Activated CD4-positive, alpha-beta T cell treated with anti-CD3 and anti-CD28 coated beads for 1 hour (primary cell): ENCODE data around the gene FILIP1L.
"Not testable (repeated sequence)": the region's sequence is repeated elsewhere in the genome, so short reads cannot be mapped to it uniquely, and the experiment has no call there.

Experiments
- DNase-seq: peaks from one replicate; pipeline ENCODE4 v3.0.0-alpha.2; 2020

Gene FILIP1L

DNA sequence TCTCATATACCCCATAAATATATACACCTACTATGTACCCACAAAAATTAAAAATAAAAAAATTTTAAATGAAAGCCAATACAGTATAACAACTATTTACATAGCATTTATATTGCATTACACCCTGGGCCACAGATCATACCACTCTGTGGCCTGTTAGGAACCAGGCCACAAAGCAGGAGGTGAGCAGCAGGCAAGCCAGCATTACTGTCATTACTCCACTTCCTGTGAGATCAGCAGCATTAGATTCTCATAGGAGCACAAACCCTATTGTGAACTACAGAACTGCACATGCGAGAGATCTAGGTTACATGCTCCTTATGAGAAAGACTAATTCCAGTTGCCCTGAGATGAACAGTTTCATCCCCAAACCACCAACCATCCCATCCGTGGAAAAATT is 17.4 kb downstream of the FILIP1L start:
- DNase-seq = no peak

DNA sequence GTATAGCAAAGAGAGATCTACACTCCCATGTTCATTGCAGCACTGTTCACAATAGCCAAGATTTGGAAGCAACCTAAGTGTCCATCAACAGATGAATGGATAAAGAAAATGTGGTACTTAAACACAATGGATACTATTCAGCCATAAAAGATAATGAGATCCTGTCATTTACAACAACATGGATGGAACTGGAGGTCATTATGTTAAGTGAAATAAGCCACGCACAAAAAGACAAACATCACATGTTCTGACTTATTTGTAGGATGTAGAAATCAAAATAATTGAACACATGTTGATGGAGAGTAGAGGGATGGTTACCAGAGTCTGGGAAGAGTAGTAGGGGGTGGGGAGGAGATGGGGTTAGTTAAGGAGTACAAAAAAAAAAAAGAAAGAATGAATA is 18.0 kb downstream of the FILIP1L start:
- not testable (repeated sequence) for DNase-seq

GRCh38 chr3:100093831-100094230 is 20.5 kb downstream of the FILIP1L start:
- DNase-seq = no peak

DNA sequence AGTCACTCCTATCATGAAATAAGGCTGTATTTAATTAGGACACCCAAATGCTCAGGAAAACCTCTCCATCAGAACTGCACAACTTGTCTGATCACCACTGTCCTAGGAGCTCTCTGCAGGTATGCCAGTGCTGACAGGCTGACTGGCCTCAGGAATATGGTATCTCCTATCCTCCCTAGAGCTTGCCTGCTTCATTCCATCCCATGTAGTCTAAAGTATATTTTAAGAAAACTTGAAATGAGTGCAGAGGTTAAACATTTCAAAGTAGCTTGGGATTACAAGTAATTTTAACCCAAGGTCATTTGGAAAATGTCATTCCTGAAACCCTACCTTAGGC is 23.7 kb downstream of the FILIP1L start:
- DNase-seq = no peak

- no peak for DNase-seq
These were observed 24.3 kb downstream of the FILIP1L start for GRCh38 chr3:100089812-100090668.

- DNase-seq = no peak
These were observed 25.4 kb downstream of the FILIP1L start for GRCh38 chr3:100088735-100089368.

DNA sequence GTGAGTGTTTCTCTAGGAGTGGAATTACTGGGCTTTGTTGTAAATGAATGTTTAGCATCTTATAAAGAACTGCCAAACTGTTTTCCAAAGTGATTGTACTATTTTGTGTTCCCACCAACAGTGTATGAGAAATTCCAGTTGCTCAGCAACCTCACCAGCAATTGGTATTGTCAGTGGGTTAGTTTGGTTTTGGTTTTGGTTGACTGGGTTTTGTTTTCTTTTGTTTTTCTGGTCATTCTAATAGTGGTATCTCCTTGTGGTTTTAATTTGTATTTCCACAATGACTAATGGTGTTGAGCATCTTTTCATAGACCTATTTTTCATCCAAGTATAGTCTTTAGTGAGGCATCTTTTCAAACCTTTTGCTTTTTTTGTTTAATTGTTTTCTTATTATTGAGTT is 27.1 kb downstream of the FILIP1L start:
- no peak for DNase-seq

GRCh38 chr3:100086401-100086800 is 27.9 kb downstream of the FILIP1L start:
- DNase-seq = no peak

DNA sequence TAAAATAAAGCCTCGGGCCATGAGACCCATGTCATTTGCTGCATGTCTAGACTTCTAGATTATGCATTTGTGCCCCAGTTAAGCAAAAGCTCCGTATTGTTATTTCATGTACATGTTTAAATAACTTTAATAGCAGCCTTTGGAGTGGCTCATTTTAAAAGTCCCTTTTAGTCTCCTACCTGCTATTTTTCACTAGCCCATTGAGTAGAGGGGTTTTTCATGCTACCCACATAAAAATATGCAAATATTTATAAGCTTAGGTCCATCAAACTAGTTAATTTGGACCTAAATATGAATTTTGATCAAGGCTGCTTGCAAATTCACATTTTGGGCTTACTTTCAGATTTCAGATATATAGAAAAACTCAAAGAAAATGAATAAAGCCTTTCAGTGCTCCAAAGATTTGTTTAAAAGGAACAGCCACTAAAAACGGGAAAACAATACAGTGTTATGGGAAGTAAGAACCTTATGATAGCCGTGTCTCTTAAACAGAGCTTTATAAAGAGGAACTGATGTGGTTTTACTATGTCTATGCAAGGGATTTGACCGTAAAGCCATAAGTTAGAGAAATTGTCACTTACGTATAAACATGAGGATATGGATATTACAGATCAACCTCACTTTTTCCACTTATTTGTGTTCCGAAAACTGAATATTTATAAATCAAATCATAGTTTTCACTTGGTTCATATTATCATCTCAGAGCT is 30.0 kb downstream of the FILIP1L start:
- DNase-seq = no peak

DNA sequence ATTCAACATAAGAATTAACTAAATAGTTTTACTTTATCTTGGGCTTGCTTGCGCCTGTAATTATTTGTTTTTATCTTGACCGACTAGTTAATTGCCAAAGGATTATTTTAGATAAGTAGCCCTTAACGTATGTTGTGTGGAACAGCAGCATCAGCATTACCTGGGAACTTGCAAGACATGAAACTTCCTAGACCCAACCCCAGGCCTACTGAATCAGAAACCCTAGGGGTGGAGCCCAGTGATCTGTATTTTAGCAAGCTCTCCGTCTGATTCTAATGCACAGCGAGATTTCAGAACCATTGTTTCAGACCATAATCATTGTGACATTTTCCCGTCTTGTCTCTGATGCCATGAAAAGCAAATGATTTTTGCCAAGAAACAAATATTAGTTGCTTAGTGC is 31.1 kb downstream of the FILIP1L start:
- no peak for DNase-seq

GRCh38 chr3:100082714-100083113 is 31.6 kb downstream of the FILIP1L start:
- no peak for DNase-seq

- no peak for DNase-seq
These were observed 32.2 kb downstream of the FILIP1L start for GRCh38 chr3:100081986-100082692.

DNA sequence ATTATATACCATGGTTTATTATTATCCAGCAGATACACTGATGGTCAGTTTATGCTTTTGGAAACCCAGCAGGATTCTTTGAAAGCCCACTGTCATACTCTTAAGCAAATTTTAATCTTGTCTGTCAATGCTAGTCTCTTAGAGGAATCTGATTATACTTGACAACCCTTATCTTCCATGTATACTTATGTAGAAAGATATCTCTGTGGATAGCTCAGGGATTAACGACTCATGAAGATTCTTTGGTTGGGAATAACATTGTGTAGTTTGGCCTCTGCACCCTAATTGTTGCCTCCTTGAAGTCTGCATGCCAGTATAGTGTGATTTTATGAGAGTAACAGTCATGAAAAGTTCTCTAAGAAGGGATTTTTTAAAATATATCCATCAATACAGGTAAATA is 33.0 kb downstream of the FILIP1L start:
- DNase-seq = no peak

- no peak for DNase-seq
These were observed 33.7 kb downstream of the FILIP1L start for GRCh38 chr3:100080573-100080972.

DNA sequence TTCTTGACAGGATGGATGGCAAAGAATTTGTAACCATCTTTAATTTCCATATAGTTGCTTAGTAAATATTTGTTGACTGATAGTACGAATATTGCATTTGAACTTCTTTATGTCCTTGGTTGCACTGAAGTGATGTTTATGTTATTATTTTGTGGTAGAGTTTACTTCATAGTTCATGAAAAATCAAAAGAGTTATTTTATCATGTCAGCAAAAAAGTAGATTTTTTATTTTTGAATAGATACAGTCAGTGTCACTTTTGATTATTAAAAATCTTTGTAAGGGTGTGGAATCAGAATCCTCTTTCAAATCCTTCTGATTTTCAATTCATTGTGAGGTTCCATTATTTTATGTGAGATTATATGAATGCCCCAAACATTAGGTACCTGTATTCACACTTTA is 35.0 kb downstream of the FILIP1L start:
- no peak for DNase-seq

DNA sequence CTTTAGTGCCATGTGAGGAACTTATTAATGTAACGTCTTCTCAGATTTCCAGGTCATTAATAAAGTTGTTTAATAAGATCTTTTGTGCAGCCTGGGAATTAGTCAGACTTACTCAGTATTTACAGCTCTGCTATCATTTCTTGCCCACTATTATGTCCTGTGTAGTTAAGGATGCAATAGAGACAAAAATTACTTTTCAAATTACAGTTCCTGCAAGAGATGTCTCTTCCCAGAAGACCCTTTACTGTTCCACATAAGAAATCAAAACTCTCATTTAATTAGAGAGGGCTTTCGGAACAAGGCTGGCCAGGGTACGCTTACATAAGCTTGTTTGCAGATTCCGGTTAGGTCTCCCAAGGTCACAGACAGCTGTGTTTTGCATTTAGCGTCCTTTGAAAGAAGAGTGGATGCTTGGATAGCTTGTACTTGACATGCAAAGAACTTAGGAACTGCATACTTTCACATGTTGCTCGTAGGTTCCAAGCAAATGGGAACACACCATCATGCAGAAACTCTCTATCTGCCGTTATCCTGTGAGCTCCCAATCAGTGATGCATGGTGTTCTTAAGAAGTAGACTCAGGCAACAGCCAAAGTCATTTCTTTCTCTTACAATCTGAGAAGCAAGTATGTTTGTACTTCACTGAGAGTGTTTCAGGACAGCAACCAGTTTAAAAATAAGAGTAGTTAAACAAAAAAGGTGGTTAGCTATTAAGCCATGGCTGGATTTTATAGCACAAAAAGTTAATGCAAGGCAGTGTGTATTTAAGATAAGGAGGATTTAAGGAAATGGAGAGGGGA is 37.4 kb downstream of the FILIP1L start:
- no peak for DNase-seq

GRCh38 chr3:100075851-100076730 is 38.2 kb downstream of the FILIP1L start:
- no peak for DNase-seq

DNA sequence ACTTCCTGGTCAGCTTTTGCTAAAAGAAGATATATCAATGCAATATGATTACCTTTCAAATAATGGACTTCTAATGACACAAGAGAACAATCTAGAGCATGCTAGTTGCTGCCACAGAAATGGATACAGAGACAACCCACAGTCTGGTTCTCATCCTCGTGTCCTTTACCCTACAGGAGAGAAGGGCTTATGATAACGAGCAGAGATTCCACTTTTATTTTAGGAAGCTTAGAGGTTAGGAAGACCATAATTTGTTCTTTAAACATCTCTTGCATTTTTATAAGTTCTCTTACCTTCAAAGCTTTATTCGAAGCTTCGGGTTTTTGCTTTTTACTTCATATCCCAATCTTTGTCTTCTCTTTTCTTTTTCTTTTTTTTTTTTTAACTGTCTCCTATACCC is 39.1 kb downstream of the FILIP1L start:
- DNase-seq = no peak

GRCh38 chr3:100073714-100074307 is 40.5 kb downstream of the FILIP1L start:
- no peak for DNase-seq

DNA sequence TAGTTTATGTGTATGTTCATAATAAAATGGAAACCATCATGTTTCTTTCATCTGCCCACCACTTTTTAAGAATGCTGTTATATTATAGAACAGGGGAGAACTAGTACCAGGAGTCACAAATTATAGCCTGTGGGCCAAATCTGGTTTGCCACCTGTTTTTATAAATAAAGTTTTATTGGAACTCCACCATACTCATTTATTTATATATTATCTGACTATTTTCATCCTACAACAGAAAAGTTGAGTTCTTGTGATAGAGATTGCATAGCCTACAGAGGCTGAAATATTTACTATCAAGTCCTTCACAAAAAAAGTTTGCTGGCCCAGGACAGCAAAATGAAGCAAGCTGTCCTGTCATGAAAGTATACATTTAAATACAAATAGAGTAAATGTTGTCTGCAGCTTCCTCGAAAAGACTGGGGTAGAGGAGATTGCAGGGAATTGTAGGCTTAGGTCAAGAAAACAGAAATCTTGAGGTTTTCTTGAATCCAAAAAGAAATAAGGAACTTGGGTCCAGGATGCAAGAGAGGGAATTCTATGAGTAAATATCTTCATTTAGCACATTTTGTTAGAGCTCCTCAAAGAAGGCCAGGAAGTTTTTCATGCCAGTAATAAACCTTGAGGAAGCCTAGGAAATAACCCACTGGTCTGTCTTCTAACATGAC is 41.1 kb downstream of the FILIP1L start:
- DNase-seq = no peak
